ENCODE data around the gene TRIO.
"Not testable (repeated sequence)": the region's sequence is repeated elsewhere in the genome, so short reads cannot be mapped to it uniquely, and the experiment has no call there.

TRIO gene

GRCh38 chr5:14545862-14546261, 402.7 kb downstream of the TRIO start:
- Histone ChIP-seq H3K4me3 (ENCODE audit: low read depth in 1 of 2, low read length in 2 of 2) (no peak overlapping the region), H3K9ac (ENCODE audit: low read depth, low read length) (no peak overlapping the region), H3K27me3 (ENCODE audit: insufficient read depth, low read length, poor library complexity) (no peaks in the 10 kb centered on the region), H3K79me2 (ENCODE audit: insufficient read depth, low read length) (no peaks in the 10 kb centered on the region), H3K36me3 (ENCODE audit: insufficient read depth, low read length) (no peaks in the 10 kb centered on the region), H3K9me3 (ENCODE audit: insufficient read depth, low read length, severe bottlenecking) (no peaks in the 10 kb centered on the region), H2AFZ (ENCODE audit: low read depth, low read length) (no peak overlapping the region), H3K4me2 (ENCODE audit: insufficient read depth, low read length) (no peak overlapping the region), H3K27ac (ENCODE audit: low read length) (no peak overlapping the region), H4K20me1 (ENCODE audit: insufficient read depth, low read length) (no peaks in the 10 kb centered on the region), H3K4me1 (ENCODE audit: insufficient read depth, low read length) (no peaks in the 10 kb centered on the region)
- no peak for TF ChIP-seq CTCF (IDR thresholded peaks at IDR 0.05; ENCODE audit: borderline replicate concordance, extremely low read depth, low read length, poor library complexity, severe bottlenecking)
- no peak for TF ChIP-seq EZH2 (IDR thresholded peaks at IDR 0.05; ENCODE audit: borderline replicate concordance, low read depth, low read length, severe bottlenecking)
- ATAC-seq (ENCODE audit: insufficient read depth, low read depth) (no peak), DNase-seq (no peak)

GRCh38 chr5:14547666-14548065, 404.5 kb downstream of the TRIO start:
- no peak overlapping the region for H3K4me2 ChIP-seq (ENCODE audit: insufficient read depth, low read length)
- H3K9ac ChIP-seq (ENCODE audit: low read depth, low read length): no peak overlapping the region
- H3K9me3 ChIP-seq (ENCODE audit: insufficient read depth, low read length, severe bottlenecking): no peaks in the 10 kb centered on the region
- H4K20me1 ChIP-seq (ENCODE audit: insufficient read depth, low read length): no peaks in the 10 kb centered on the region
- no peak overlapping the region for H3K4me3 ChIP-seq (ENCODE audit: low read depth in 1 of 2, low read length in 2 of 2)
- H3K27ac ChIP-seq (ENCODE audit: low read length): no peak overlapping the region
- ATAC-seq (ENCODE audit: insufficient read depth, low read depth) (no peak), DNase-seq (no peak)
- H3K27me3 ChIP-seq (ENCODE audit: insufficient read depth, low read length, poor library complexity): no peaks in the 10 kb centered on the region
- no peak overlapping the region for H2AFZ ChIP-seq (ENCODE audit: low read depth, low read length)
- TF ChIP-seq EZH2 (IDR thresholded peaks at IDR 0.05; ENCODE audit: borderline replicate concordance, low read depth, low read length, severe bottlenecking) (no peak), CTCF (IDR thresholded peaks at IDR 0.05; ENCODE audit: borderline replicate concordance, extremely low read depth, low read length, poor library complexity, severe bottlenecking) (no peak)
- no peaks in the 10 kb centered on the region for H3K79me2 ChIP-seq (ENCODE audit: insufficient read depth, low read length)
- H3K36me3 ChIP-seq (ENCODE audit: insufficient read depth, low read length): no peaks in the 10 kb centered on the region
- no peaks in the 10 kb centered on the region for H3K4me1 ChIP-seq (ENCODE audit: insufficient read depth, low read length)

GRCh38 chr5:14551211-14551610, 408.1 kb downstream of the TRIO start:
- ATAC-seq (ENCODE audit: insufficient read depth, low read depth) (no peak), DNase-seq (no peak)
- Histone ChIP-seq H4K20me1 (ENCODE audit: insufficient read depth, low read length) (no peaks in the 10 kb centered on the region), H3K4me3 (ENCODE audit: low read depth in 1 of 2, low read length in 2 of 2) (no peak overlapping the region), H3K9me3 (ENCODE audit: insufficient read depth, low read length, severe bottlenecking) (no peaks in the 10 kb centered on the region), H3K79me2 (ENCODE audit: insufficient read depth, low read length) (no peaks in the 10 kb centered on the region), H3K4me2 (ENCODE audit: insufficient read depth, low read length) (no peak overlapping the region), H2AFZ (ENCODE audit: low read depth, low read length) (no peak overlapping the region), H3K27ac (ENCODE audit: low read length) (no peak overlapping the region), H3K4me1 (ENCODE audit: insufficient read depth, low read length) (no peaks in the 10 kb centered on the region), H3K9ac (ENCODE audit: low read depth, low read length) (no peak overlapping the region), H3K27me3 (ENCODE audit: insufficient read depth, low read length, poor library complexity) (no peaks in the 10 kb centered on the region), H3K36me3 (ENCODE audit: insufficient read depth, low read length) (no peaks in the 10 kb centered on the region)
- TF ChIP-seq CTCF (IDR thresholded peaks at IDR 0.05; ENCODE audit: borderline replicate concordance, extremely low read depth, low read length, poor library complexity, severe bottlenecking) (no peak), EZH2 (IDR thresholded peaks at IDR 0.05; ENCODE audit: borderline replicate concordance, low read depth, low read length, severe bottlenecking) (no peak)

- H3K36me3 ChIP-seq (ENCODE audit: insufficient read depth, low read length): no peaks in the 10 kb centered on the region
- no peak overlapping the region for H3K27ac ChIP-seq (ENCODE audit: low read length)
- H3K79me2 ChIP-seq (ENCODE audit: insufficient read depth, low read length): no peaks in the 10 kb centered on the region
- DNase-seq: no peak
- H3K4me2 ChIP-seq (ENCODE audit: insufficient read depth, low read length): no peak overlapping the region
- no peak for ATAC-seq (ENCODE audit: insufficient read depth, low read depth)
- no peaks in the 10 kb centered on the region for H3K27me3 ChIP-seq (ENCODE audit: insufficient read depth, low read length, poor library complexity)
- H3K9ac ChIP-seq (ENCODE audit: low read depth, low read length): no peak overlapping the region
- no peak overlapping the region for H3K4me3 ChIP-seq (ENCODE audit: low read depth in 1 of 2, low read length in 2 of 2)
- TF ChIP-seq CTCF (IDR thresholded peaks at IDR 0.05; ENCODE audit: borderline replicate concordance, extremely low read depth, low read length, poor library complexity, severe bottlenecking) (no peak), EZH2 (IDR thresholded peaks at IDR 0.05; ENCODE audit: borderline replicate concordance, low read depth, low read length, severe bottlenecking) (no peak)
- H3K4me1 ChIP-seq (ENCODE audit: insufficient read depth, low read length): no peaks in the 10 kb centered on the region
- no peaks in the 10 kb centered on the region for H4K20me1 ChIP-seq (ENCODE audit: insufficient read depth, low read length)
- H3K9me3 ChIP-seq (ENCODE audit: insufficient read depth, low read length, severe bottlenecking): no peaks in the 10 kb centered on the region
- H2AFZ ChIP-seq (ENCODE audit: low read depth, low read length): no peak overlapping the region
These were observed 408.9 kb downstream of the TRIO start for GRCh38 chr5:14552017-14552416.

- H3K36me3 ChIP-seq (ENCODE audit: insufficient read depth, low read length); H3K4me1 ChIP-seq (ENCODE audit: insufficient read depth, low read length); ATAC-seq (ENCODE audit: insufficient read depth, low read depth); H3K27ac ChIP-seq (ENCODE audit: low read length); H3K9me3 ChIP-seq (ENCODE audit: insufficient read depth, low read length, severe bottlenecking); H2AFZ ChIP-seq (ENCODE audit: low read depth, low read length); H3K9ac ChIP-seq (ENCODE audit: low read depth, low read length); DNase-seq; H3K79me2 ChIP-seq (ENCODE audit: insufficient read depth, low read length); H4K20me1 ChIP-seq (ENCODE audit: insufficient read depth, low read length); H3K4me2 ChIP-seq (ENCODE audit: insufficient read depth, low read length); H3K27me3 ChIP-seq (ENCODE audit: insufficient read depth, low read length, poor library complexity); H3K4me3 ChIP-seq (ENCODE audit: low read depth in 1 of 2, low read length in 2 of 2): not testable (repeated sequence)
These were observed 411.1 kb downstream of the TRIO start for GRCh38 chr5:14554288-14554687.
